Liver (tissue), 3 donors: Measurements from ENCODE around the gene RUNX1.

Experiments used
- CTCF ChIP-seq: fragments of 150-350 bp; IDR thresholded peaks from 2 replicates; pipeline ENCODE4 v1.5.1; 2017; ENCODE audit warnings: improper control_type of control experiment, low read depth, low read length; ENCODE audit not compliant: missing input control
- EGR1 ChIP-seq, 2 donors: IDR thresholded peaks; 2 replicates each; pipeline ENCODE4 v1.6.1; 2016 to 2018; ENCODE audit warnings: antibody characterized with exemption in 2 of 2, low read depth in 2 of 2
- MAX ChIP-seq: IDR thresholded peaks from 2 replicates; pipeline ENCODE4 v1.6.1; 2016; ENCODE audit warnings: antibody characterized with exemption
- REST ChIP-seq: IDR thresholded peaks from 2 replicates; pipeline ENCODE4 v1.6.1; 2016; ENCODE audit warnings: antibody characterized with exemption, mild to moderate bottlenecking
- SP1 ChIP-seq: IDR thresholded peaks from 2 replicates; pipeline ENCODE4 v1.6.1; 2018; ENCODE audit warnings: antibody characterized with exemption, mild to moderate bottlenecking
- YY1 ChIP-seq: IDR thresholded peaks from 2 replicates; pipeline ENCODE4 v1.6.1; 2016; ENCODE audit warnings: antibody characterized with exemption, mild to moderate bottlenecking
- donor health status: healthy.
- donor health status: healthy.

- TF ChIP-seq EGR1 (IDR thresholded peaks at IDR 0.05; ENCODE audit: low read depth in 2 of 2), result no peak
- no peak for TF ChIP-seq YY1
- no peak for TF ChIP-seq CTCF
- no peak for TF ChIP-seq REST
- no peak for TF ChIP-seq MAX
- no peak for TF ChIP-seq SP1
Observed at GRCh38 chr21:34915364-34915841, 133.7 kb downstream of the RUNX1 start.
